NCI-H2107 (cell line): Measurements from ENCODE around the gene THAP12.

ENCODE experiments used
- DNase-seq: peaks from one replicate; lab custom pipeline; 2025; lab: John Stamatoyannopoulos, UW

THAP12 gene

DNA sequence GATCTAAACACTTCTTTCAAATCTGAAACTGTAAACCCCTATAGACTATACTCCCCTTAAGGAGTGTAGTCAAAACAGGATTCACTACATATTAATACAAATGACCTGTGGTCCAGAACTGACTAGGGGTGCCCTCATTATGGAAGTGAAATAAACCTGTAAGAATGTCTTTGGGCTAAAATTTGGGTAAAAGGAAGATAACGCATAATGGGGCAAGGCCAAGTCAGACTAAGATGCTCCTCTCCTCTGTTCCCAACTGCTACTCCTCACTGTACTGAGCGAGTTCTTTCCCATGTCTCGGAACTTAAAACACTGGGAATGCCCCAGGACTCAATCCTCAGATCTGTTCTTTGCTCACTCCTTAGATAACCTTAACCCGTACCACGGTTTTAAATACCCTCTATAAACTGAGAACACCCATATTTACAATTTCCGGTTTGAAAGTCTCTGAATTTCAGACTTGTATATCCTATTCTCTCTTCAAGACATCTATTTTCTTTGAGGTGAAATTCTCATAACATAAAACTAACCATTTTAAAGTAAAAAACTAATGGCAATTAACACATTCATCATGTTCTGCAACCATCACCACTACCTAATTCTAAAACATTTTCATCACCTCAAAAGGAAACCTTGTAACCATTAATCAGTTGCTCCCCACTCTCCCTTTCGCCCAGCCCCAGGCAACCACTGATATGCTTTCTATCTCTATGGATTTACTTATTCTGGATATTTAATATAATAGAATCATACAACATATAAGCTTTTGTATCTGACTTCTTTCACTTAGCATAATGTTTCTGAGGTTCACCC lies 4.0 kb downstream of the THAP12 start:
- no peak for DNase-seq

DNA sequence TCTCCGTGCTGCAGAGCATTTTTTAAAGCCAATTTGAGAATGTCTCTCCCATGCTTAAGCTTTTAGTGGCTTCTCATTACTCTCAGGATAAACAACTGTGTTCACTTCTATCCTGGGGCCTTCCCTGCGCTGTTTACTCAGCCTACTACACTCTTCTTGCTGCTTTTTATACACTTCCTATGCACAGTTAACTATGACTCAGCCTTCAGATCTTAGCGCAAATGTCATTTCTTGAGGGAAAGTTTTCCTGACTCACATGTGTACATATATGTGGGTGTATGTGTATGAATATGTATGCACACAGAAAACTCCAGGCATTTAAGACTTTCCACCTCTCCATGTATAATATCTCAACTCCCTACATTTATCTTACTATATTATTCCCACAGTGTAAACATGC lies 9.8 kb downstream of the THAP12 start:
- no peak for DNase-seq

DNA sequence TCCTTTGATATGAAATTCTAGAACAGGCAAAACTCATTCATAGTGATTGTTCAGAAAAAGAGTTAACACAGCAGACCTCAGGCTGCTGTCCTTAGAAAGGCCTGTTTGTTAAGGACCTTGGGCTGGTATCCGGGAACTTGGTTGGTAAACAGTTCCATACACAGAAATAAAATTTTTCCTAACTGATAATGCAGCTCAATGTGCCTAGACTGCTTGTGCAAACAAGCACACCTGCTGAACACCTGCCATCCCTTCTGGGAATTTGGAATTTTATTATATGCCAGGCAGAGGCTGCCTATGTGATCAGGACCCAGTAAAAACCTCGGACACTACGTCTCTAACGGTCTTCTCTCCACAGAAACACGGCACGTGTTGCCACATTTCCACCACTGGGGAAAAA lies 11.5 kb downstream of the THAP12 start:
- DNase-seq = no peak

DNA sequence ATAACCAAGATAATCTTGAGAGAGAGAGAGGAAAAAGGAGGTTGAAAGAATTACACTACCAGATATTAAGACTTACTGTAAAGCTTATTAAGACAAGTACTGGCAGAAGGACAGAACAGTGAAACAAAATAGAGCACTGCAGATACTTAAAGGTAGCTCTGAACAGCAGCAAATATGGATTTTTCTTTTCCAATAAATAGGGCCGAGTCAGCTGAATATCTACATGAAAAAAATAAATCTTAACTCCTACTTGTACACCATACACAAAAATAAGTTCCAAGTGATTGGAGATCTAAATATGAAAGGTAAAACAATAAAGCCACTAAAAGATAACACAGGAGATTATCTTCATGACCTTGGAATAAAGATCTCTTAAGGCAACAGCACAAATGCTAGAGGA lies 12.4 kb downstream of the THAP12 start:
- DNase-seq = no peak

DNA sequence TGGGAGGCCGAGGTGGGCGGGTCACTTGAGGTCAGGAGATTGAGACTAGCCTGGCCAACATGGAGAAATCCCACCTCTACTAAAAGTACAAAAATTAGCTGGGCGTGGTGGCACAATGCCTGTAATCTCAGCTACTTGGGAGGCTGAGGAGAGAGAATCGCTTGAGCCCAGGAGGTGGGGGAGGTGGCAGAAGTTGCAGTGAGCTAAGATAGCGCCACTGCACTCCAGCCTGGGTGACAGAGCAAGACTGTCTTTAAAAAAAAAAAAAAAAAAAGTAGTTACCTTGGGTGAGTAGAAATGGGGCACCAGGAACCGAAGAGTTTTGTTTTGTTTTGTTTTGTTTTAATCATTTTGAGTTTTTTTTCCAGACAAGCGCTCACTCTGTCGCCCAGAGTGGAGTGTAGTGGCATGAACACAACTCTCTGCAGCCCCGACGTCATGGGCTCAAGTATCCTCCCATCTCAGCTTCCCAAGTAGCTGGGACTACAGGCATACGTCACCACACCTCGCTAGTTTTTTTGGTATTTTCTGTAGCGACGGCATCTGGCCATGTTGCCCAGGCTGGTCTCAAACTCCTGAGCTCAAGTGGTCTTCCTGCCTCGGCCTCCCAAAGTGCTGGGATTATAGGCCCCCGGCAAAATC lies 15.8 kb downstream of the THAP12 start:
- no peak for DNase-seq

DNA sequence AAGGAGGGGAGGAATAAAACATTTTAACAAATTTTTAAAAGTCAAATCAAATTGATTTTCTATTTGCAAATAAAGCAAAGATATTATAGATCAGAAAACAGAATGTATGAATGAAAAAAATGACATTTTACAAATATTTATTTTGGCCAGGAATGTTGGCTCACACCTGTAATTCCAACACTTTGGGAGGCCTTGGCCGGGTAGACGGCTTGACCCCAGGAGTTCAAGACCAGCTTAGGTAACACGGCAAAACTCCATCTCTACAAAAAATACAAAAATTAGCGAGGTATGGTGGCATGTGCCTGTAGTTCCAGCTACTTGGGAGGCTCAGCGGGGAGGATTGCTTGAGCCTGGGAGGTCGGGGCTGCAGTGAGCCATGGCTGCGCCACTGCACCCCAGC lies 18.2 kb downstream of the THAP12 start:
- no peak for DNase-seq

DNA sequence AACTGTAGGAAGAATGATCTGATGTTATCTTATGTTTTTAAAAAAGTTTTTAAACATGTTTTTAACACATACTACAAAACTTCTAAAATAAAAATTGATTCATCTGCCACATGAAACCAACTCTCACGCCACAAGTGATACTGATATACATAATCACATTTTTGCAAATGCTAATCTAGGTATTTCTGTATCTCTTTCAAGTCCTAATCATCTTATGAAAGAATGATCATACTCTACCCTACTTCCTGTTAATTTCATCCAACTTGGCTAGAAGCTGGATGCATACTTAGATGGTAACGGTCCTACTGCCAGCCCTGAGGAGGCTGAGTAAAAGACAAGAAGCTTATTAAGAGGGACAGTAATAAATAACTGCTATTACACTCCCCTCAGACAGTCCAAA lies 19.2 kb downstream of the THAP12 start:
- DNase-seq = no peak

DNA sequence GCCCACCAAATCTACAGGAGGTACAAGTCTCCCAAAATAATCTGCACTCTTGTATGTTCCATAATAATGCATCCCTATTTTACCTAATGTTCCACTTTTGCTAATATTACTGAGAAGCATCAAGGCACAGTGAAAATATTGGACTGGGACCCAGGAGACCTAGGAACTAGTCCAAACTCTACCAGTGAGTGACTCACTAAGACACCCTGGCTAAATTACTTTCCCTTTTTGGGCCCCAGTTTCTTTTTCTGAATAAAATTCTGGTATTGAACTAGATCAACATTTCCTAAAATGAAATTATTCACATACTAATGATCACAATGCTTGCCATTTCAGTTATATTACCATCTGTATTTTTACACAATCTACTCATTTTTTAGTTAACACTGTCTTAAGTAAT lies 19.6 kb downstream of the THAP12 start:
- DNase-seq = no peak

DNA sequence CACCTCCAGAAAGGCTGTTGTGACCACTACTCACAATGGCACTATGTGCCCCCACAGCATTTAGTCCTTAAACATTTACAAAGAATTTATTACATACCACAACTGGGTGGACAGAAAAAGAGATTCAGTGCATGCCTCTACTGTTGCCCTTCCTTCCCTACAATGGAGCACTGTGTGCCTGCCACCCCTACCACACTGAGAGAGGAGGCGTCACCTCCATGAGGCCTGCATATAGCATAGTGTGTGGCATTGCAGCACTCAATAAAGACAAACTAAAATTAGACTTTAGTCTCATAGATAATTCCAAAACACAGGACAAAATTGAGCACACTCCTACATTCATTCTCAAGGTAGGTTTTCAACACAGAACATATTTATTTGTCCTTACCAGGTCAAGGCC lies 25.8 kb downstream of the THAP12 start:
- DNase-seq = no peak

DNA sequence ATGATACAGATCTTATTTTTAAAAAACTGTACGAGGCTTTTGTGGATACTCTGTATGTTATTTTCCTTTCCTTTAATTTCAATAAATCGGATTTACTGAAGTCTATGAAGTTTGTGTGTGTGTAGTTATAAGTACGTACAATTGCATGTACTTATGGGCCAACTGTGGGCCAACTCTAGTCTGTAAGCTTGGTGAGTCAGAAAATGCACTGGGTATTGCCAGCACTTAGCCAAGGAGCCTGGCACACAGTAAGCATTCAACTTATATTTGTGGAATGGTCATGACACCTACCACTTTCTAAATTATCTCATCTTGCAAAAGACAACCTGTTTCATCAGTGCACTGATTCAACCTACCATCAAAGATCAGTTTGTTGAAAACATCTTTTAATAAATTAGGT lies 32.6 kb downstream of the THAP12 start:
- DNase-seq = no peak

DNA sequence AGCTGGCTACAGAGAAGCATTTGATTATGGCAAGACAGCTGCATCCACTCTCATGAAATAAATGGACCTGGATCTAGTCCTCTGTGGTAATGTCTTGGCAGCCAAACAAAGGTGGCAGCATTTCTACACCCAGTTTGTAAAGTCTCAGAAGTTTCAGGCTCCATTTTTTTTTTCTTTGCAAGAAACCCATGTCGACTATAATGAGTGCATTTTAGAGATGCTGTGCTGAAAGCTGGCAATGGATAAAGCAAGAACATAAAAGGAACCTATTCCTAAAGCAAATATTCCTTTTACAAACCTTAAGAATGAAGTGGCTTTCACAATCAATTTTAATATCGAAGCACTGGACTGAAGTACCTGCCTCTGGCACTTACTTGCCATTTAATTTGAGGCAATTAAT lies 33.5 kb downstream of the THAP12 start:
- DNase-seq = no peak

DNA sequence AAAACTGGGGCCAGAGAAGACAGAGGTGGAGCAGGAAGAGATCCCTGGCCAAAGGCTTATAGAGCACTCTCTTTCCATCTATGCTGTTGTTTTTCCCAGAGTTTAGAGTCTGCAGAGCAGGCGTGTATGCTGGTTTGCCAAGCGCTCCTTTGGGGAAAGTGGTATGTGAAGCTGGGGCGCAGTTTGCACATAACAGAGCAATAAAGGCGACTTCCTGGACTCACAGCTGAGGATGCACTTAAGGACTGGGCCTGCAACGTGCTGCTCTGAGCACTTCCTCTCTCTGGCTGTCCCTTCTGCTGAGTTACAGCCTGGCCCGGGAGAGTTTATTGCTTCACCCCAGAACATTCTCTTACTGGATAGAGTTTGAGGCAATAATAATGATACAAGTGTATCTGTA lies 41.7 kb downstream of the THAP12 start:
- DNase-seq = no peak

DNA sequence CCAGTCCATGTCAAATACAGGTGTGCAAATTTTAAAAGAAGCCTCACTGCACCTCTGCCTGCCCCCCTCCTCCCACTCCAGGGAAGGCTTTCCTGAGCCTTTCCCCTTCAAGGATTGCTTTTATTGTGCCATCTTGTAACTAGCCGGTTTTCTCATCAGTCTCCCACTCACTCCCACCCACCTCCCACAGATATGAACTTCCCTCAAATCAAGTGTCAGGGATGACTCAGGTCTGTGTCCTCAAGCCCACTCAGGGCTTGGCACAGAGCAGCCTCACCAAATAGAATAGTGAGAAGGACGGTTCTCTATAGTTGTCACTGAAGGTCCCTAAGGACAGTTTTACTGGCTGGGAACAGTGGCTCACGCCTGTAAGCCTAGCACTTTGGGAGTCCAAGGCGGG lies 43.0 kb downstream of the THAP12 start:
- DNase-seq = no peak

DNA sequence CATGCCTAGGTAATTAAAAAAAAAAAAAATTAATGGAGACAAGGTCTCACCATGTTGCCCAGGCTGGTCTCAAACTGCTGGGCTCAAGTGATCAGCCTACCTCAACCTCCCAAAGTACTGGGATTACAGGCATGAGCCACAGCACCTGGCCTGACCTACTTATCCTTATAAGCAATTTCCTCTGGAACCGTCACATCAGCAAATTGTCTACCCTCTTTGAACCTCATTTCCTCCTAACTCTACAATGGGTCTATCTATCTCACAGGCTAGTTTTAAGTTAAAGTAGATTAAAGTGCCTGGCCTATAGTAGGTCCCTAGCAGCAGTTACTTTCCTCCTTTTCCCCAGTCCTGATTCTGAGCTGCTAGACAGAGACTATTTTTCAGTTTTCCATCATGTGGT lies 43.5 kb downstream of the THAP12 start:
- DNase-seq = no peak

DNA sequence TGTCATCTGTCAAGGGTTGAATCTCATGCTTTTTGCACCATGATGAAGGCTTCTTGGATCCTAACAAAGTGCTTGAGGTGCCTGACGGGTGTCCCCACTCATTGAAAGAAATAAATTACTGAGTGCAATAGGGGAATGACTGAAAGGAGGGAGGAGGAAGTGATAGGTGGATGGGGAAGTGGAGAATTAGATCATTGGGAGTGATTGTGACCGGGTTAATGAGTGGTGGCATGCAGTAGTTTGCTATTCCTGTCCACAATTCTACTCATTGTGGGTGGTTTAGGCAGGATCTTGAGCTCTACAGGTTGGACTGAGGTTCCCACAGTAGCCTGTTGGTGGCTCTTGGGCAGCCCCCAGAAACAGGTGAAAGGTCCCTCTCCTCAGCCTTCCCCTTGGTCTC lies 44.3 kb downstream of the THAP12 start:
- DNase-seq = no peak

DNA sequence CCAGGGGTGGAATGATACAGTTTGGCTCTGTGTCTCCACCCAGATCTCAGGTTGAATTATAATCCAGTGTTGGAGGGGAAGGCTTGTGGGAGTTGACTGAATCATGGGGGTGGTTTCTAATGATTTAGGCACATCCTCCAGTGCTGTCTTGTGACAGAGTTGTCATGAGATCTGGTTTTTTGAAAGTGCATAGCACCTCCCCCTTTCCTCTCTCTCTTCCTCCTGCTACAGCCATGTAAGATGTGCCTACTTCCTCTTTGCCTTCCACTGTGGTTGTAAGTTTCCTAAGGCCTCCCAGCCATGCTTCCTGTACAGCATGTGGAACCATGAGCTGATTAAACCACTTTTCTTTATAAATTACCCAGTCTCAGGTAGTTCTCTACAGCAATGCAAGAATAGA lies 45.1 kb downstream of the THAP12 start:
- DNase-seq = no peak

DNA sequence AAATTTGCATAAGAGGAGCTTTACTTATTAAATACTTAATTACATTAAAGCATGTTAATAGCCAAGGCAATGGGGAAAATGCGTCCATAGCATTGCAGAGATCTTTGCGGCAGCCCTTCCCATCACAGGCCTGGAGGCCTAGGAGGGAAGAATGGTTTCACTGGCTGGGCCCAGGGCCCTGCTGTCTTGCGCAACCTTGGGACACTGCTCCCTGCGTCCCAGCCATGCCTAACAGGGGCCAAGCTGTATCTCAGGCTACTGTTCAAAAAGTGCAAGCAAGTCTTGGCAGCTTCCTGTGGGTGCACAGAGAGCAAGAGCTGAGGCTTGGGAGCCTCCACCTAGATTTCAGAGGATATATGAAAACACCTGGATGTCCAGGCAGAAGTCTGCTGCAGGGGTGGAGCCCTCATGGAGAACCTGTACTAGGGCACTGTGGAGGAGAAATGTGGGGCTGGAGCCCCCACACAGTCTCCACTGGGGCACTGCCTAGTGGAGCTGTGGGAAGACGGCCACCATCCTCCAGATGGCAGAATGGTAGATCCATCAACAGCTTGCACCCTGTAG lies 46.0 kb downstream of the THAP12 start:
- DNase-seq = no peak

DNA sequence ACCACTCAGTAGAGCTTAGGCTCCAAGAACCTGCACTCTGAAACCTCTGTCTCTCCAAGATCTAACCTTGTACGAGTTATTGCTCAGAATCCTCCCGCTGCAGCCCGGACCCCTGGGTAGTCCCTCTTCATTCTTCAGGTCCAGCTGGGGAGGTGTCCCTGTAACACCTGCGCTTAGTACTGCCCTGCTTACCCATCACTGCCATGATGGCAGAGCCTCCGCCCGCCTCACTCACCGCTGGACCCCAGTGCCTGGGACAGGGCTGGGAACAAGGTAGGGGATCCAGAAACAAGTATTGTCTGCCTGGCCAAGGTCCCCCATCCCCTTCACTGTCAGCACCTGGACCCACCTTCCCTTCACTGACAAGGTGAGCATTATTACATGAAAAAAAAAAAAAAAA lies 50.3 kb downstream of the THAP12 start:
- DNase-seq = no peak

DNA sequence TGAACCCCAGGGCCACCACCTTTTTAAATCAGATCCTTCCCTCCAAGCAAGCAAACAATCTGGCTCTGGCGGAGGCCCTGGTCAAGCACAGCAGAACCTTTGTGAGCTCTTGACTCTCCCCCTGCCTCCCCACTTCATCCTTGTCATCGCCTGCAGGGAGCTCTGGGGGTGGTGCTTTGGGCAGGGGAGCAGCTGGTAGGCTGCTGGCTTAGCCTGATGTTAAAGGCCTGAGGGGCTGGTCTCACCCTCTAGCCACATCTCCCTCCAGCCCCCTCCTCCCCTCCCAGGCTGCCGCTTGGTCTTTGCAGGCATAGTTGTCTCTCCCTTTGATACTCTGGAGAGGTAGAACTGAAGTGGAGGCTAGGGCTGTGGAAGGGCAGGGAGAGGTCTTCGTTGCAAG lies 50.9 kb downstream of the THAP12 start:
- DNase-seq = no peak

DNA sequence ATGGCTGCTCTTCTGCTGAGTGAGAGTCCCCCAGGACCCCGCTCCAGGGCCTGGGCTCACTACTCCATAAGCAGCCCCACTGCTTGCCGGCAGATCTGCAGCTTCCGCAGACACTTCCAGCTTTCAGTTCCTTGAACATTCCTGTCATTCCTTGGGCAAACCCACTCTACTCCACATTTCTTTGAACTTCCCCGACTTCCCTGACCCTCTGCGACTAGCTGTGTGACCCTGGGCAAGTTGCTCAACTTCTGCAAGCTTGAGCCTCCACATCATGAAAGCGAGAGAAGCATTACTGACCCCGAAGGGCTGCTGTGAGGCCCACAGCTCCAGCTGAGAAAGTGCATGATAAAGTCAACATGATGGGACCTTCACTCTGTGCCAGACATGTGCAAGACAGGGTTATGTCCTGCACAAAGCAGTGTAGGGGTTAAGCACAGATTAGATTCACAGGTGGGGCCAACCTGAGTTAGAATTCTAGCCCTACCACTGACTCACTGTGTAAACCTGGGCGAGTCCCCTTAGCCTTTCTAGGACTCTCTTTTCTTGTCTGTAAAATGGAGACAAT lies 51.8 kb downstream of the THAP12 start:
- DNase-seq = no peak

DNA sequence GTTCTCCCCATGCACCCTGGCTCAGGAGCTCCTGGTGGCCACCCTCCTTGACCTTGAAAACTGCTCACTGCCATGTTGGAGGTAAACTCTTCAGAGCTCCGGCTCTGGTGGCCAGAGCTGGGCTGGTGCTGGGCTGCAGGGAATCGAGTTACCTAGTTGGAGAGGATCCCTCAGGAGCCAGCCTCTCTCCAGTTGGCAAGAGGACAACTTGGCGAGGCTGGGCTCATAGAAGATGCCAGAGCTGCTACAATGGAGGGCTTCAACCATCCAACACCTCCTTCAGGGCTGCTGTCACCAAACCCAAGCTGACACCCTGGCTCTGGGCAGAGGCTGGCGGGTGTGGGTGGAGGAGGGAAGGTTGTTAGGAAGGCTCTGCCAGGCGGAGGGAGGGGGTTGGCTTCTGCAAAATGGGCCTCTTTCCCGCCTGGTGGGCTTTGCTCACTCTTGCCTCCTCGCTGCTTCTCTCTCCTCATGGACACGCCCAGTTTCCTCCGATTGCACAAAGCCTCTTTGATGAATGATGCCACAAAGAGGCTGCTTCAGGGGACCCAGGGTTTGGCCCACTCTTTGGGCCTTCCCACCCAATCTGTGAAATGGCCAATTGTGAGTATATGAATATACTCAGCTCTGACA lies 53.1 kb downstream of the THAP12 start:
- no peak for DNase-seq

DNA sequence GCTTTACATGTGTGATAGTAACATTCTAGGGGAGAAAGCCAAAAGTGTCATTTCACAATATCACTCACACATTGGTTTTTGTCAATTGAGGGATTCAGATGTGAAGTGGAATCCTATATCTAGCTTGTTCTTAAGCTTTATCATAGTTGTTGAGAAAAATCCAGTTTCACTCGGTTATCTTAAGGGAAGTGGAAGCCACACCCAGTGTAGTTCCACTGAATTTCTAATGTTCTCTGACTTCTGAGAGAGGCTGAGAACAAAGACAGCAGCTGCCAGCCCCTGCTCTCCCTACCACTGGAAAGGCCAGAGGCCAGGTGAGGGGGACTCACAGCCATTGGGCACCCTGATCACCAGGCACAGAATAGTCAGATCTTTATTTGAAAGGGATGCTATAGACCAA lies 53.7 kb downstream of the THAP12 start:
- no peak for DNase-seq

DNA sequence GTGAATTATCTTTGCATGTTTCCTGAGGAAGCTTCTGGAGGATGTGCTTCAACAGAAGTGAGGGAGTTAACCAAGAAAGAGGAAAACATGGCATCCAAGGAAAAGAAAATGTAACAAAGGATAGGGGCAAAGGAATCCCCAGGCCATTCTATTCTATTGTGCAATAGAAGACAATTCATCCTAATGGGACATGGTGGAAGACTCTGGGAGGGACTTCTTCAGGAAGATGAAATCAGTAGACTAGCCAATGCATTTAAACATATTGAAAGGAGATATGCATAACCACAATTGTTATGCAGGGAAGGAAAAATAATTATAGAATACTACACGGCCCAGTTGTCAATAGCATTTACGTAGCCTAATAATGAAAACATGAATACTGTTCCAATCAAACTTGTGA lies 55.7 kb downstream of the THAP12 start:
- DNase-seq = no peak
